ENCODE measurements around the gene PNMA8A. TPM values are rescaled to one million over a fixed set of nuclear protein-coding genes. Genes with fewer than 3 reads are reported as not detected.

Gene PNMA8A
- total RNA-seq, 2 donors from 2014 or later = 4.3 to 6.5 TPM

Other genes starting within 250 kb of the PNMA8A start
- not detected for gene IGFL1, start 241.8 kb downstream of the PNMA8A start, total RNA-seq
- 10 to 100 TPM; 24.4 to 63.3 TPM for gene HIF3A, start 174.5 kb downstream of the PNMA8A start, total RNA-seq
- gene PPP5C, start 124.5 kb downstream of the PNMA8A start, total RNA-seq = 10 to 100 TPM; 31.1 to 77.5 TPM
- 10 to 100 TPM; 13.0 to 17.8 TPM for gene CCDC8, start 58.0 kb downstream of the PNMA8A start, total RNA-seq
- gene PNMA8C, start 42.6 kb downstream of the PNMA8A start, total RNA-seq = not detected
- 1 to 10 TPM; 2.1 to 2.6 TPM for gene PNMA8B, start 24.3 kb upstream of the PNMA8A start, total RNA-seq
- gene CALM3, start 129.8 kb upstream of the PNMA8A start, total RNA-seq = 10 to 100 TPM; 70.5 to 79.6 TPM
- 1 to 10 TPM; 5.3 to 9.6 TPM for gene PTGIR, start 153.5 kb upstream of the PNMA8A start, total RNA-seq
- not detected for gene GNG8, start 164.6 kb upstream of the PNMA8A start, total RNA-seq
- gene DACT3, start 189.6 kb upstream of the PNMA8A start, total RNA-seq = 1 to 10 TPM in 1 of 2 donors, under 1 TPM in 1; 0.99 to 4.4 TPM
- 10 to 100 TPM; 18.9 to 58.3 TPM for gene PRKD2, start 245.6 kb upstream of the PNMA8A start, total RNA-seq